ENCODE data around the gene DBT.
"Not testable (repeated sequence)": the region's sequence is repeated elsewhere in the genome, so short reads cannot be mapped to it uniquely, and the experiment has no call there.

DNA sequence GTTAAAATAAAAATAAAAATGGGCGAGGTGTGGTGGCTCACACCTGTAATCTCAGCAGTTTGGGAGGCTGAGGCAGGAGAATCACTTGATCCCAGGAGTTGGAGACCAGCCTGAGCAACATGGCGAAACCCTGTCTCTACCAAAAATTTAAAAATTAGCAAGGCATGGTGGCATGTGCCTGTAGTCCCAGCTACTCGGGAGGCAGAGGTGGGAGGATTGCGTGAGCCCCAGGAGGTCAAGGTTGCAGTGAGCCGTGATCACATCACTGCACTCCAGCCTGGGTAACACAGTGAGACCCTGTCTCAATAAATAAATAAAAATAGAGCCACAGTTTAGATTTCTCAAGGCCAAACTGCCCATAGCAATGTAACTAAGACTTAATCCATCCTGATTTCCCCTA is 6.6 kb upstream of the DBT start:
- TF ChIP-seq, protein P1, sequence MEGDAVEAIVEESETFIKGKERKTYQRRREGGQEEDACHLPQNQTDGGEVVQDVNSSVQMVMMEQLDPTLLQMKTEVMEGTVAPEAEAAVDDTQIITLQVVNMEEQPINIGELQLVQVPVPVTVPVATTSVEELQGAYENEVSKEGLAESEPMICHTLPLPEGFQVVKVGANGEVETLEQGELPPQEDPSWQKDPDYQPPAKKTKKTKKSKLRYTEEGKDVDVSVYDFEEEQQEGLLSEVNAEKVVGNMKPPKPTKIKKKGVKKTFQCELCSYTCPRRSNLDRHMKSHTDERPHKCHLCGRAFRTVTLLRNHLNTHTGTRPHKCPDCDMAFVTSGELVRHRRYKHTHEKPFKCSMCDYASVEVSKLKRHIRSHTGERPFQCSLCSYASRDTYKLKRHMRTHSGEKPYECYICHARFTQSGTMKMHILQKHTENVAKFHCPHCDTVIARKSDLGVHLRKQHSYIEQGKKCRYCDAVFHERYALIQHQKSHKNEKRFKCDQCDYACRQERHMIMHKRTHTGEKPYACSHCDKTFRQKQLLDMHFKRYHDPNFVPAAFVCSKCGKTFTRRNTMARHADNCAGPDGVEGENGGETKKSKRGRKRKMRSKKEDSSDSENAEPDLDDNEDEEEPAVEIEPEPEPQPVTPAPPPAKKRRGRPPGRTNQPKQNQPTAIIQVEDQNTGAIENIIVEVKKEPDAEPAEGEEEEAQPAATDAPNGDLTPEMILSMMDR (IDR thresholded peaks at IDR 0.05), result not testable (repeated sequence)
- not testable (repeated sequence) for TF ChIP-seq POLR2A (IDR thresholded peaks at IDR 0.05)

All from lower leg skin (tissue), 3 donors.